Cardiac muscle cell (in vitro differentiated cells and primary cell): ENCODE measurements around the gene CSNK1G3. TPM values are rescaled to one million over a fixed set of nuclear protein-coding genes. Genes with fewer than 3 reads are reported as not detected.

Source experiments
- DNase-seq, 2 donors: peaks; one replicate each; pipeline versions ENCODE4 v3.0.0 to v3.0.0-alpha.2; 2010 to 2017; ENCODE audit warnings: low read depth in 1 of 2, low spot score in 1 of 2
- H3K27ac ChIP-seq: fragments of 200-600 bp; sonication (generic); 2 replicates; pipeline ENCODE4 v1.5.1; 2016
- H3K27me3 ChIP-seq: fragments of 200-600 bp; sonication (generic); 2 replicates; pipeline ENCODE4 v1.6.0; 2016; ENCODE audit warnings: control low read depth
- H3K36me3 ChIP-seq: fragments of 200-600 bp; sonication (generic); 2 replicates; pipeline ENCODE4 v1.5.1; 2016; ENCODE audit warnings: control low read depth
- H3K4me1 ChIP-seq: fragments of 200-600 bp; sonication (generic); 2 replicates; pipeline ENCODE4 v1.8.1; 2017; ENCODE audit warnings: low read depth, mild to moderate bottlenecking, mixed run types
- H3K4me3 ChIP-seq: fragments of 200-600 bp; sonication (generic); 2 replicates; pipeline ENCODE4 v1.5.1; 2016; ENCODE audit warnings: mild to moderate bottlenecking
- H3K9me3 ChIP-seq: fragments of 200-600 bp; sonication (generic); 2 replicates; pipeline ENCODE4 v1.5.1; 2017; ENCODE audit warnings: low read depth, mild to moderate bottlenecking, control low read depth
- CTCF ChIP-seq: IDR thresholded peaks from 2 replicates; pipeline ENCODE4 v1.5.1; 2012; ENCODE audit warnings: low read depth, mild to moderate bottlenecking, low read length
- polyA plus RNA-seq: library from polyadenylated mRNA; unstranded; fragments of >200 nt; fragmentation: Nextera tagmentation; extraction: Ambion mirVana; gene quantifications from 2 replicates; pipeline ENCODE4 v1.2.1, GENCODE V29; 2016
- total RNA-seq: library from RNA; depleted of rRNA; stranded (reverse); fragments of >200 nt; gene quantifications from 2 replicates; pipeline ENCODE4 v1.2.3, GENCODE V29; 2016

The CSNK1G3 gene
- total and polyA plus RNA-seq, 2 experiments from 2014 or later: 22.1 to 33.4 TPM

- TF ChIP-seq CTCF: peak; percentile 27
- H3K4me1 ChIP-seq: no peaks in the 10 kb centered on the region
- H3K36me3 ChIP-seq: no peaks in the 10 kb centered on the region
- no peak overlapping the region for H3K4me3 ChIP-seq
- no peak overlapping the region for H3K27ac ChIP-seq
- H3K9me3 ChIP-seq: no peaks in the 10 kb centered on the region
- peak in 1 of 2 donors; percentile 13 for DNase-seq
- H3K27me3 ChIP-seq: no peaks in the 10 kb centered on the region
Measured at GRCh38 chr5:123545506-123545905, 33.5 kb downstream of the CSNK1G3 start.

- no peak for DNase-seq
Measured at GRCh38 chr5:123546657-123547056, 34.7 kb downstream of the CSNK1G3 start.

GRCh38 chr5:123549256-123549904 lies 37.4 kb downstream of the CSNK1G3 start:
- no peak for TF ChIP-seq CTCF
- Histone ChIP-seq H3K27me3 (no peaks in the 10 kb centered on the region), H3K27ac (no peak overlapping the region), H3K36me3 (no peaks in the 10 kb centered on the region), H3K9me3 (no peaks in the 10 kb centered on the region), H3K4me1 (peaks cover 4% of the 10 kb centered on the region), H3K4me3 (no peak overlapping the region)
- DNase-seq: no peak

More at GRCh38 chr5:123546657-123547056, 34.7 kb downstream of the CSNK1G3 start:
- Histone ChIP-seq H3K4me1 (no peaks in the 10 kb centered on the region), H3K27me3 (no peaks in the 10 kb centered on the region), H3K9me3 (no peaks in the 10 kb centered on the region), H3K4me3 (no peak overlapping the region), H3K36me3 (no peaks in the 10 kb centered on the region), H3K27ac (no peak overlapping the region)
- no peak for TF ChIP-seq CTCF

- H3K36me3 ChIP-seq: no peaks in the 10 kb centered on the region
- no peak overlapping the region for H3K27ac ChIP-seq
- H3K27me3 ChIP-seq: no peaks in the 10 kb centered on the region
- DNase-seq: no peak
- H3K9me3 ChIP-seq: no peaks in the 10 kb centered on the region
- H3K4me3 ChIP-seq: no peak overlapping the region
- peaks cover 11% of the 10 kb centered on the region for H3K4me1 ChIP-seq
- no peak for TF ChIP-seq CTCF
Measured at GRCh38 chr5:123554601-123555000, 42.6 kb downstream of the CSNK1G3 start.

- DNase-seq: no peak
- no peak for TF ChIP-seq CTCF
- Histone ChIP-seq H3K27ac (no peak overlapping the region), H3K4me1 (peaks cover 11% of the 10 kb centered on the region), H3K27me3 (no peaks in the 10 kb centered on the region), H3K36me3 (no peaks in the 10 kb centered on the region), H3K9me3 (no peaks in the 10 kb centered on the region), H3K4me3 (no peak overlapping the region)
Measured at GRCh38 chr5:123557907-123558306, 45.9 kb downstream of the CSNK1G3 start.
